Measurements from ENCODE around the gene RETREG1.

Gene RETREG1

GRCh38 chr5:16579142-16579847 lies 37.5 kb downstream of the RETREG1 start:
- no peak for DNase-seq

GRCh38 chr5:16578474-16578883 lies 38.3 kb downstream of the RETREG1 start:
- no peak for DNase-seq

- DNase-seq: no peak
These were observed 39.1 kb downstream of the RETREG1 start for GRCh38 chr5:16577677-16578076.

- DNase-seq: no peak
These were observed 41.7 kb downstream of the RETREG1 start for GRCh38 chr5:16574789-16575721.

DNA sequence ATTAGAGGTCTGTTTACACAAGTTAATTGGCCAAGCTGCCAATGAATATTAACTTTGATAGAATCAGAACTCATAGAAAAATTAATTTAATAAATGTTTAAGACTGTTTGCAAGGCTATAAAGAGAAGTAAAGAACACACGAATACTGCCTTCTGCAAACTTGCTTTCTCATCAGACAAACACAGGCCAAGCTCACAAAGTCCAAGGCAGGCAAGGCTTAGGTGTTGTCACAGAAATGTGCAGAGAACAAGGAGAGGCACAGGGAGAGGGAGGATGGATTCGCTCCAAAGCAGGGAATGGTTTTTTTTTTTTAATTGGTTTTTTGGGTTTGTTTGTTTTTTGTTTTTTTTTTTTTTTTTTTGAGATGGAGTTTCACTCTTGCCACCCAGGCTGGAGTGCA lies 43.4 kb downstream of the RETREG1 start:
- no peak for DNase-seq

DNA sequence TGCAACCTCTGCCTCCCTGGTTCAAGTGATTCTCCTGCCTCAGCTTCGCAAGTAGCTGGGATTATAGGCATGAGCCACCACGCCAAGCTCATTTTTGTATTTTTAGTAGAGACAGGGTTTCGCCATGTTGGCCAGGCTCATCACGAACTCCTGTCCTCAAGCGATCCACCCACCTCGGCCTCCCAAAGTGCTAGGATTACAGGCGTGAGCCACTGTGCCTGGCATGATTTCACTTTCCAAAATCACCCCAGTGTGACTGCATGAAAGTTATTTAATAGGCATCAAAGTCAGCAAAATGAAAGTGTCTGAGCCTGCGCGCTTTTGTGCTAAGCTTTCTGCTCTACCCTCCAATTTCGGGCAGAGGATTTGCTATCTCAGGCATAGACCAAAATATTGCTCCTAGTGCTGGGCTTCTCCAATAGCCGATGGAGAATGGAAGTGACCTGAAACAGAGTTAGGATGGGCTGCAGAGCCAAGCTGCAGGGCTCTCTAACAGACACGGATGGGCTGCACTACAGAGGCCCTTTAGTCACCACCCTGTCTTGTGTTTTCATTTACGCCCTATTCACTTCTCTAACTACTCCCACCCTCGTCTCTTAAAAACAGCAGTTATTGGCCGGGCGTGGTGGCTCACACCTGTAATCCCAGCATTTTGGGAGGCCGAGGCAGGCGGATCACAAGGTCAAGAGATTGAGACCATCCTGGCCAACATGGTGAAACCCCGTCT lies 44.3 kb downstream of the RETREG1 start:
- no peak for DNase-seq

DNA sequence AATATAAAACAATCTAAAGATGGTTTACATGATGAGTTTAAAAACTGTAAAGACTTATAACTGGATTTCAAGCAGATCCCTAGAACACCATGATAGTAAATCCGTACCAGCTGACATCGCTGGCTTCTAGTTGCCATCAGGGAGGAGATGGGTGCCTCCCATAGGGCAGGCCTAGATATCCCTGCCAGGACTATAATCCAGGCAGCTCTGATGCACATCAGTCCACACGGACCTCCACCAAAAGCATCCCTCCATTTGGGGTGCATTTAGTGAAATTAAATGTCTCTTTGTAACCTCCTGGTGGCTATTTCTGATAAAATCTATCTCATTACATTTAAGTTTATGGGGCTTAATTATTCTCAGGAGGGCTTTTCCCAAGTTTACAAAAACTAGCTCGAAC lies 45.8 kb downstream of the RETREG1 start:
- no peak for DNase-seq

DNA sequence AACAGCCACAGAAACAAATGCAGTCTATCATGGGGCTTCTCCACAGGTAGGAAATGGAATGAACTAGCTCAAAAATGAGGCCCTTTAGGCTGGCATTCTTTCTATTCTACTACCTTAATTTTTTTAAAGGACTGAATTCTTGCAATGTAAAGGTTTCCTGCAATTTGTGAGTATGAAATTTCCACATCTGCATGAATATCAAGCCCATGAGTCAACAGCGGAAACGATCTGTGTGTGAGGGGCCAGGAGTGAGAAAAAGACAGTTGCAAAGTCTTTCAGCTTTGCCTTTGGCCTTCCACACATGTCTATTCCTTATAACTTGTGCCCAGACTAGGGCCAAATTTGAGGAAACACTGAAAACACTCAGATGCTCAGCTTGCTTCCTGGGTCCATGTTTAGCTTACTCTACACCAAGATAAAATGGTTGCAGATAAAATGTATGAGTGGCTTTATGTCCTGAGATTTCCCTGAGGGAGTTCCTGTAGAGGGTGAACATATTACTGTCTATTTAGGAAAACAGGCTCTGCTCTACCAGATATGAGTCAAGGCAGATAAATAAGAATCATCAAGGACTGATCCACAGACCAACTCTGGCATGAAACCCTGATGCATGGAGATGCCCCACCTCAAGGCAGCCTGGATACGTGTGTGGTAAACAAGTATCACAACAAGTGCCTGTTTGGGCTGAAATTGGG lies 46.5 kb downstream of the RETREG1 start:
- DNase-seq: no peak

- no peak for DNase-seq
These were observed 47.8 kb downstream of the RETREG1 start for GRCh38 chr5:16568875-16569580.

GRCh38 chr5:16567365-16567764 lies 49.4 kb downstream of the RETREG1 start:
- DNase-seq: no peak

- no peak for DNase-seq
These were observed 51.7 kb downstream of the RETREG1 start for GRCh38 chr5:16565118-16565517.

DNA sequence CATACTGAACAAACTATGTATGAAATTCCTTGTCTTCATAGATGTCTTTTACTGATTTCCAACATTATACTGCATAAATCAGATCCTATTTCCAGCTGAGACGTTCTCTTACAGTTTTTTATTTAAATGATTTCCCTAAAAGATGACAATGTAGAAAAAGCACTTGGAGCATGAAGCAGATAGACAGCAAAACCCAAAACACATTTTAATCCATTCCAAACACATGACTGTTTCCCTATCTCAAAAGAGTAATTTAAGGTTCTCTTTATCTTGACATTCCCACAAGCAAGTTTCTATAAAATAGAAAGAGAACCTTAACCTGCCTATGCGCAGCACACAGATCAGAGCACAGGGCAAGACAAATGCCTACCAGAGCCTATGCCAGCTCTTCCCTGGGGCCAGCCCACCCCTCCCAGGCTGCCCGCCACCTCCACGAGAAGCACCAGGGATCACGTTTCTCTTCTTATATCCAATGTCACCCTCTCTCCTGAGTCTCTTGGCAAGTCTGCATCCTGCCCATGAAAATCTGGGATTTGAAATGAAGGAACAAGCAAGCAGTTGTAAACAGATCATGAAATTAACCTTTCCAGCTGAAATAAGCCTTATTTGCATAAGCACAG lies 52.4 kb downstream of the RETREG1 start:
- no peak for DNase-seq

DNA sequence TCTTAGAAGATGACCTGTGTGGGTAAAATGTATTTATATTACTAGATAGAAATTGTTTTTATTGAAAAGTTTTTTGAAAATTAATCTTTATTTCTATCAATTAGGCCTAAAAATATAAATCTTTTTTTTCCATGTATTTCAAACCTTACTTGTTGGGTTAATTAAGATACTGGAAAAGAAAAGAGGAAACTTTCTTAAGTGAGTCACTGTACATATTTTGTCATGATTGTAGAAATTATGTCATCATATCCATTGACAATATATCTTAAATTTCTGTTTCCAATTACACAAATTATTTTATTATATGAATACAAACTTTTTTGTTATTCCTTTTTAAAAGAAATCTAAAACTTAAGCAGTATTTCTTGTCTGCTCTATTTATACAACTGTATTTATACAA lies 53.1 kb downstream of the RETREG1 start:
- no peak for DNase-seq

GRCh38 chr5:16561660-16562059 lies 55.1 kb downstream of the RETREG1 start:
- DNase-seq: no peak

DNA sequence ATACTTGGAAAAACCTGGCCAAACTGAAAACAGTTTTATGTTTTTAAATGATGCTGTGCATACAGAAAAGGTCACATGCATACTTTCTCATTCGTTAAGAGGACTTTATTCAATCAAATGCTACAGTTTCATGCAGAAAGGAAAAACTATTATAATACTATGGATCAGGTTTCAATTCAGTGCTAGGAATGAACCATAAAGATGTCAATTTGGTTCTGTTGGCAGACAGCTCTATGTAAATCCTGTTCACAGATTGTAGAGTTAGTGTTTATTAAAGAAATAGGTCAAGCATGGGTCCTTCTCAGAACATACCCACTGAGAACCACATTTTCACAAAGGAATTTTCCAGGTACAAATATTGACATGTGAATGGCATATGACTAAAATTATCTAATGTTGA lies 57.1 kb downstream of the RETREG1 start:
- no peak for DNase-seq

GRCh38 chr5:16558984-16559629 lies 57.7 kb downstream of the RETREG1 start:
- no peak for DNase-seq

DNA sequence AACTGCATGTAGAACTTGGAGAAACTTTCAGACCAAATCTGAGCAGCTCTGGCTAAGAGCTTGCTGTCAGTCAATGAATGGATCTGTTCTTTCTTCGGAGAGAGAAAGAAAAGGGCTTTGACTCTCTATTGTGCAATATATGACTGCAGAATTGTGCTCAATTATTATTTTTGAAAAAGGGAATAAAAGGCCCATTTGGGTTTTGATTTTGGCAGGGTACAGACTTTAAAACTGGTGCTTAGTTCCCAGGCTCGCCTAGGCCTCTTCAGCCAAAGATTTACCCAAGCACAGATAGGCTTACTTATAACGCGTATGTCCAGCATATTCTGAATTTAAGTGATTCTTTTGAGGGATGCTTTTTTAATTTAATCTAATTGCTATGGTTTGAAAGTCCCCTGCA lies 59.3 kb downstream of the RETREG1 start:
- DNase-seq: no peak

DNA sequence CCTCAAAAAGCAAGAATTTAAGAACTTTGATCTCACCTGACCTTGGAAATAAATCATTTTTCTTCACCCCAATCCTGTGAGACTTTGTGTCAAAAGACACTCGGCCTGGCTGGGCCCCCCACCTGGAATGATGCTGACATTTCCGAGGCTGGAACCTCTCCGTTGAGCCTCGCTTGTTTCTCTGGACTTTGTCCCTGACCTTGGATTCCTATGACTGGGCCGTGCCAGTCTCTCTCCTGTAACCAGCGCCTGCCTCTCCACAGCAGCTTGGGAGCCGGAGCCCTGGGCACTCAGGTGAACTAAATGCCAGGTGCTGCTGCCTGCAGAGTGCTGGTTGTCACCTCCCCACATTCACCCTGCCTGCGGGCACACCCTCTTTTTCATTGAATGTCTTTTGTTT lies 62.7 kb downstream of the RETREG1 start:
- no peak for DNase-seq

GRCh38 chr5:16552666-16553343 lies 64.0 kb downstream of the RETREG1 start:
- DNase-seq: peak; percentile 65 to 66

DNA sequence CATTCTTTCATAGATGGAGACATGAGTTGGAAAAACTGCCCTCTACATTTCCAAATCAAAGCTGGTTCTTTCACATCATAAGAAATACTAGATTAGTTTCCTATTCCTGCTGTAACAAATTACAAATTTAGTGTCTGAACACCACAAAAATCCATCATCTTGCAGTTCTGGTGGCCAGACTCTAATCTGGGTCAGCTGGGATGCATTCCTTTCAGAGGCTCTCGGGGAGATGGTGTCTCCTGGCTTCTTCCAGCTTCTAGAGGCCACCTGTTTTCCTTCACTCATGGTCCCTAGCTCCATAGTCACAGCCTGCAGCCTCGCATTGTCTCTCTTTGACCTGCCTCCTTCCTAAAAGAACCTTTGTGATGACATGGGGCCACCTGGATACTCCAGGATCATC lies 65.2 kb downstream of the RETREG1 start:
- no peak for DNase-seq

Data from stimulated activated CD4-positive, alpha-beta T cell treated with anti-CD3 and anti-CD28 coated beads, Interleukin-2, amount 100 ng/mL, for 24 hours (primary cell).